Gastrocnemius medialis (tissue), 4 donors: Measurements from ENCODE around the gene FNDC8. TPM values are rescaled to one million over a fixed set of nuclear protein-coding genes. Genes with fewer than 3 reads are reported as not detected.
"Not testable (repeated sequence)": the region's sequence is repeated elsewhere in the genome, so short reads cannot be mapped to it uniquely, and the experiment has no call there.

Experiments used
- ATAC-seq, 2 donors: fragments of 150-250 bp; one replicate each; pipeline ENCODE4 v1.9.1; 2016
- DNase-seq, 2 donors: peaks; one replicate each; pipeline ENCODE4 v3.0.0-alpha.2; 2019
- H3K27ac ChIP-seq, 4 donors: fragments of 200-600 bp; sonication (generic); 1 replicate in 1 of 4; 2 replicates in 3 of 4; pipeline ENCODE4 v1.5.1; 2016 to 2018; ENCODE audit warnings: mild to moderate bottlenecking in 2 of 4, moderate library complexity in 1 of 4
- H3K27me3 ChIP-seq, 3 donors: fragments of 200-600 bp; sonication (generic) in 2 of 3; 1 replicate in 1 of 3; 2 replicates in 2 of 3; pipeline versions ENCODE4 v1.5.1 to v1.6.0; 2016 to 2019; ENCODE audit warnings: mild to moderate bottlenecking in 1 of 3, moderate library complexity in 1 of 3
- H3K36me3 ChIP-seq, 2 donors: fragments of 200-600 bp; sonication (generic) in 1 of 2; one replicate each; pipeline ENCODE4 v1.5.1; 2017 to 2018
- H3K4me1 ChIP-seq, 2 donors: fragments of 200-600 bp; sonication (generic) in 1 of 2; one replicate each; pipeline ENCODE4 v1.5.1; 2016 to 2017; ENCODE audit warnings: mild to moderate bottlenecking in 2 of 2
- H3K4me3 ChIP-seq, 4 donors: fragments of 200-600 bp; sonication (generic) in 3 of 4; 1 replicate in 1 of 4; 2 replicates in 3 of 4; pipeline ENCODE4 v1.5.1; 2016 to 2019; ENCODE audit warnings: mild to moderate bottlenecking in 2 of 4
- H3K9me3 ChIP-seq, 3 donors: fragments of 200-600 bp; sonication (generic) in 2 of 3; 1 replicate in 1 of 3; 2 replicates in 2 of 3; pipeline ENCODE4 v1.5.1; 2016 to 2019
- POLR2A ChIP-seq, 2 donors: fragments of 450-650 bp; IDR thresholded peaks; one replicate each; pipeline ENCODE4 v1.6.1; 2017; ENCODE audit warnings: antibody characterized with exemption in 2 of 2, mild to moderate bottlenecking in 2 of 2, moderate library complexity in 2 of 2
- in situ Hi-C, 4 donors: fragments of 200-750 bp; cut with MboI; loops; one replicate each; pipeline versions ENCODE4 v1.15.0 to v1.8.0; 2017; ENCODE audit warnings: low sequenced_read_pairs in 4 of 4
- intact Hi-C: fragments of 100-400 bp; cut with DNase I; formaldehyde crosslinking; loops from one replicate; pipeline ENCODE4 v1.15.1; 2023; ENCODE audit warnings: low total_unique reads
- total RNA-seq, 4 donors: library from RNA; depleted of rRNA; stranded (reverse); fragments of >200 nt; gene quantifications; one replicate each; pipeline versions ENCODE4 v1.1.0 to v1.2.3, GENCODE V29; 2016
- TF ChIP-seq, protein P1 (sequence below), 5 experiments: fragments of 450-650 bp in 3 of 5; fragments of 200-600 bp in 2 of 5; sonication (generic) in 2 of 5; IDR thresholded peaks in 4 of 5; conservative IDR thresholded peaks in 1 of 5; 1 replicate in 4 of 5; 2 replicates in 1 of 5; pipeline ENCODE4 v1.5.1; 2016 to 2019; ENCODE audit warnings: antibody characterized with exemption in 5 of 5, mild to moderate bottlenecking in 3 of 5, moderate library complexity in 3 of 5

FNDC8 gene
- total RNA-seq, 4 donors from 2014 or later = not detected

DNA sequence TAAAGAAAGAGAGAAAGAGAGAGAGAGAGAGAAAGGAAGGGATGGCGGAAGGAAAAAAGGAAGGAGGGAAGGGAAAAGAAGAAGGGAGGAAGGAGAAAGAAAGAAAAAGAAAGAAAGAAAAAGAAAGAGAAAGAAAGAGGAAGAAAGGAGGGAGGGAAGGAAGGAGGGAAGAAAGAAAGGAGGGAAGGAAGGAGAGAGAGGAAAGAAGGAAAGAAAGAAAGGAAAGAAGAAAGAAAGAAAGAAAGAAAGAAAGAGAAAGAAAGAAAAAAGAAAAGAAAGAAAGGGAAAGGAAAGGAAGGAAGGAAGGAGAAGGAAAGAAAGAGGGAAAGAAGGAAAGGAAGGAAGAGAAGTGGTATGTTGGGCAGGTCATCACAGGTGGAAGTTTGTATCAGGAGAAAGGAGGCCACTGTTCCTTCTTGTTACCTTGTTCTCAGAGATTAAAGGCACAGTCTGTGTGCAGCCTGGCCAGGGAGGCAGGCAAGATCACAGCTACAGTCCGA lies 53.5 kb downstream of the FNDC8 start:
- peaks cover 0 to 77% of the 10 kb centered on the region in 2 donors for H3K36me3 ChIP-seq
- intact Hi-C loops = no loop called here
- TF ChIP-seq, protein P1, sequence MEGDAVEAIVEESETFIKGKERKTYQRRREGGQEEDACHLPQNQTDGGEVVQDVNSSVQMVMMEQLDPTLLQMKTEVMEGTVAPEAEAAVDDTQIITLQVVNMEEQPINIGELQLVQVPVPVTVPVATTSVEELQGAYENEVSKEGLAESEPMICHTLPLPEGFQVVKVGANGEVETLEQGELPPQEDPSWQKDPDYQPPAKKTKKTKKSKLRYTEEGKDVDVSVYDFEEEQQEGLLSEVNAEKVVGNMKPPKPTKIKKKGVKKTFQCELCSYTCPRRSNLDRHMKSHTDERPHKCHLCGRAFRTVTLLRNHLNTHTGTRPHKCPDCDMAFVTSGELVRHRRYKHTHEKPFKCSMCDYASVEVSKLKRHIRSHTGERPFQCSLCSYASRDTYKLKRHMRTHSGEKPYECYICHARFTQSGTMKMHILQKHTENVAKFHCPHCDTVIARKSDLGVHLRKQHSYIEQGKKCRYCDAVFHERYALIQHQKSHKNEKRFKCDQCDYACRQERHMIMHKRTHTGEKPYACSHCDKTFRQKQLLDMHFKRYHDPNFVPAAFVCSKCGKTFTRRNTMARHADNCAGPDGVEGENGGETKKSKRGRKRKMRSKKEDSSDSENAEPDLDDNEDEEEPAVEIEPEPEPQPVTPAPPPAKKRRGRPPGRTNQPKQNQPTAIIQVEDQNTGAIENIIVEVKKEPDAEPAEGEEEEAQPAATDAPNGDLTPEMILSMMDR (IDR thresholded peaks at IDR 0.05 in 4 of 5, conservative IDR thresholded peaks at IDR 0.05 in 1 of 5) = no peak
- TF ChIP-seq POLR2A (IDR thresholded peaks at IDR 0.05) = no peak
- H3K27me3 ChIP-seq = no peaks in the 10 kb centered on the region
- no peak for DNase-seq
- H3K4me3 ChIP-seq = no peak overlapping the region
- no peak overlapping the region for H3K27ac ChIP-seq
- H3K9me3 ChIP-seq = no peaks in the 10 kb centered on the region
- in situ Hi-C loops = loop anchor here in 2 of 4 donors (5.0 to 25.0 kb wide), 3 partner anchors 360 to 562 kb away; partner anchors contain the start of genes SLFN12L (in 2 of the 2) and RASL10B (in 1 of the 2)
- no peak for ATAC-seq
- H3K4me1 ChIP-seq = no peaks in the 10 kb centered on the region

- Histone ChIP-seq H3K4me3 (no peak overlapping the region), H3K4me1 (no peaks in the 10 kb centered on the region), H3K9me3 (no peaks in the 10 kb centered on the region), H3K27me3 (no peaks in the 10 kb centered on the region), H3K36me3 (peaks cover 0 to 80% of the 10 kb centered on the region in 2 donors), H3K27ac (no peak overlapping the region)
- ATAC-seq (no peak), DNase-seq (no peak)
- intact Hi-C loops = no loop called here
- TF ChIP-seq POLR2A (IDR thresholded peaks at IDR 0.05) = no peak
- TF ChIP-seq, protein P1 (IDR thresholded peaks at IDR 0.05 in 4 of 5, conservative IDR thresholded peaks at IDR 0.05 in 1 of 5) = no peak
- in situ Hi-C loops = loop anchor here in 1 of 4 donors (10.0 kb wide), 1 partner anchor 359 kb away; the partner anchor contains the start of gene SLFN12L
Observed at GRCh38 chr17:35175638-35176415, 54.4 kb downstream of the FNDC8 start.

DNA sequence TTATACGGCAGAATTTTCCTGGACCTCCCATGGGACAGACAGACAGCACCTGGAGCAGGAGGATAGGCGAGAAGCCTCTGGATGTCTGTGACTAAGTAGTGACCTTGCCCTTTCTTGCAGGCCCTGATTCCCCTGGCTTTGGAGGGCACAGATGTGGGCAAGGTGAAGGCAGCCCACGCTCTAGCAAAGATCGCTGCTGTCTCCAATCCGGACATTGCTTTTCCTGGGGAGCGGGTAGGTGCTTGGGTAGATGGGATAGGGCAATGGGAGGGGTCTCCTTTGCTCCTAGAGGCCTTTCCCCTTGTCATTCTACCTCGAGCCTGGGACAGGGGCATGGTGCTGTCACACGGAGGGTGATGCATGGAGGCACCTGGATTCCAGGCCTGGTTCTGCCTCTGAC lies 55.5 kb downstream of the FNDC8 start:
- no peak for DNase-seq
- no peak for ATAC-seq
- no peak overlapping the region for H3K4me3 ChIP-seq
- intact Hi-C loops (no loop called here), in situ Hi-C loops (loop anchor here in 1 of 4 donors (10.0 kb wide), 1 partner anchor 358 kb away; the partner anchor contains the start of gene SLFN12L)
- H3K27ac ChIP-seq = no peak overlapping the region
- H3K27me3 ChIP-seq = no peaks in the 10 kb centered on the region
- no peaks in the 10 kb centered on the region for H3K4me1 ChIP-seq
- H3K9me3 ChIP-seq = no peaks in the 10 kb centered on the region
- no peak for TF ChIP-seq POLR2A (IDR thresholded peaks at IDR 0.05)
- TF ChIP-seq, protein P1 (IDR thresholded peaks at IDR 0.05 in 4 of 5, conservative IDR thresholded peaks at IDR 0.05 in 1 of 5) = no peak
- H3K36me3 ChIP-seq = peaks cover 0 to 83% of the 10 kb centered on the region in 2 donors

- H3K4me1 ChIP-seq, H3K27ac ChIP-seq, H3K4me3 ChIP-seq, DNase-seq, H3K27me3 ChIP-seq, H3K9me3 ChIP-seq, intact Hi-C loops, ATAC-seq: not testable (repeated sequence)
- peaks cover 0 to 83% of the 10 kb centered on the region in 2 donors for H3K36me3 ChIP-seq
- in situ Hi-C loops = loop anchor here in 1 of 4 donors (10.0 kb wide), 1 partner anchor 355 kb away; the partner anchor contains the start of gene SLFN12L
Observed at GRCh38 chr17:35179379-35179778, 58.0 kb downstream of the FNDC8 start.

Other genes starting within 250 kb of the FNDC8 start
- gene CCT6B, start 160.2 kb upstream of the FNDC8 start, total RNA-seq = 1 to 10 TPM; 1.4 to 5.4 (median 2.8) TPM
- gene ZNF830, start 160.1 kb upstream of the FNDC8 start, total RNA-seq = 10 to 100 TPM in 1 of 4 donors, 1 to 10 TPM in 3; 6.0 to 11.0 (median 7.2) TPM
- 10 to 100 TPM; 16.9 to 25.4 (median 21.5) TPM for gene LIG3, start 141.1 kb upstream of the FNDC8 start, total RNA-seq
- gene RFFL, start 57.9 kb upstream of the FNDC8 start, total RNA-seq = 10 to 100 TPM; 17.4 to 65.7 (median 35.0) TPM
- gene RAD51D, start 1.8 kb upstream of the FNDC8 start, total RNA-seq = 1 to 10 TPM; 2.5 to 5.2 (median 2.8) TPM
- 10 to 100 TPM in 3 of 4 donors, 1 to 10 TPM in 1; 9.9 to 19.3 (median 11.5) TPM for gene NLE1, start 20.7 kb downstream of the FNDC8 start, total RNA-seq
- gene UNC45B, start 26.2 kb downstream of the FNDC8 start, total RNA-seq = 100 to 1,000 TPM in 3 of 4 donors, 10 to 100 TPM in 1; 73.7 to 150 (median 105) TPM
- gene SLC35G3, start 72.8 kb downstream of the FNDC8 start, total RNA-seq = not detected
- 10 to 100 TPM; 25.3 to 79.3 (median 37.4) TPM for gene SLFN5, start 121.5 kb downstream of the FNDC8 start, total RNA-seq